K562 (cell line): ENCODE data around the gene BRF1. TPM values are rescaled to one million over a fixed set of nuclear protein-coding genes. Genes with fewer than 3 reads are reported as not detected.

Experiments
- AFF4 ChIP-seq: sonication (generic); formaldehyde crosslinking; IDR thresholded peaks from 2 replicates; pipeline ENCODE4 v1.8.0; 2023; ENCODE audit warnings: mild to moderate bottlenecking, missing genetic modification reagents
- CREM ChIP-seq: IDR thresholded peaks from 2 replicates; pipeline ENCODE4 v1.6.1; 2014; ENCODE audit warnings: antibody characterized with exemption, low read depth
- GABPB1 ChIP-seq: sonication (generic); formaldehyde crosslinking; IDR thresholded peaks from 2 replicates; pipeline ENCODE4 v1.8.0; 2022; ENCODE audit warnings: mild to moderate bottlenecking, missing genetic modification reagents
- MNT ChIP-seq, 2 experiments: fragments of 450-650 bp; conservative IDR thresholded peaks; 2 replicates each; pipeline ENCODE4 v1.6.1; 2017; ENCODE audit warnings: mild to moderate bottlenecking in 2 of 2, moderate library complexity in 2 of 2
- MYBL2 ChIP-seq, 2 experiments: fragments of 450-650 bp in 1 of 2; sonication (generic) in 1 of 2; formaldehyde crosslinking in 1 of 2; IDR thresholded peaks; 2 replicates each; pipeline versions ENCODE4 v1.6.1 to v1.8.1; 2017 to 2022; ENCODE audit warnings: borderline replicate concordance in 1 of 2, inconsistent platforms in 1 of 2, low read depth in 1 of 2, mild to moderate bottlenecking in 1 of 2, missing genetic modification reagents in 1 of 2, moderate library complexity in 1 of 2
- NBN ChIP-seq: fragments of 450-650 bp; IDR thresholded peaks from 2 replicates; pipeline ENCODE4 v1.6.1; 2016; ENCODE audit warnings: low read depth, mild to moderate bottlenecking
- PHTF2 ChIP-seq: fragments of 250-450 bp; sonication (Bioruptor Pico); IDR thresholded peaks from 2 replicates; pipeline ENCODE4 v1.5.0; 2021; ENCODE audit warnings: mild to moderate bottlenecking
- SMARCA4 ChIP-seq: fragments of 450-650 bp; IDR thresholded peaks from 2 replicates; pipeline ENCODE4 v1.6.1; 2016
- SUPT5H ChIP-seq: fragments of 450-650 bp; IDR thresholded peaks from 2 replicates; pipeline ENCODE4 v1.6.1; 2016
- ZBTB17 ChIP-seq: fragments of 450-650 bp; formaldehyde crosslinking; IDR thresholded peaks from 2 replicates; pipeline ENCODE4 v1.4.0; 2020; ENCODE audit warnings: mild to moderate bottlenecking
- ZBTB40 ChIP-seq, 2 experiments: fragments of 450-650 bp in 1 of 2; sonication (generic) in 1 of 2; formaldehyde crosslinking in 1 of 2; IDR thresholded peaks; 2 replicates each; pipeline versions ENCODE4 v1.7.1 to v1.9.0; 2016 to 2022; ENCODE audit warnings: inconsistent platforms in 1 of 2, mild to moderate bottlenecking in 1 of 2, missing genetic modification reagents in 1 of 2
- ZNF830 ChIP-seq: fragments of 250-450 bp; sonication (Bioruptor Pico); IDR thresholded peaks from 2 replicates; pipeline ENCODE4 v1.5.0; 2021; ENCODE audit warnings: mild to moderate bottlenecking
- polyA plus RNA-seq, 8 experiments: library from polyadenylated mRNA; depleted of rRNA in 4 of 8; stranded (reverse) in 5 of 8; unstranded in 3 of 8; fragments of >200 nt; fragmentation: Nextera tagmentation in 2 of 8; fragmentation: Illumina TruSeq in 1 of 8; extraction: Ambion mirVana in 2 of 8; extraction: Trizol in 1 of 8; gene quantifications; 2 replicates each; pipeline versions ENCODE4 v1.2.1 to v1.2.3, GENCODE V29; 2011 to 2014; ENCODE audit warnings: inconsistent platforms in 1 of 8, missing spikeins in 1 of 8
- total RNA-seq, 7 experiments: library from RNA; depleted of rRNA in 6 of 7; stranded (reverse); fragments of >200 nt in 6 of 7; fragmentation: Illumina TruSeq in 2 of 7; extraction: Trizol in 2 of 7; gene quantifications; 2 replicates each; pipeline versions ENCODE4 v1.2.1 to v1.2.3, GENCODE V29; 2011 to 2021; ENCODE audit warnings: low replicate concordance in 1 of 7

BRF1 gene
- total and polyA plus RNA-seq, 9 of the 15 experiments (the other 6 are each of a cell fraction or from before 2014, with no cell fraction given) = 0.14 to 24.6 (median 8.2) TPM

GRCh38 chr14:105301103-105301914, 508 bp upstream of the BRF1 start (continued):
- TF ChIP-seq ZBTB40 (IDR thresholded peaks at IDR 0.05) (peak; percentile 32; the same call in 1 of the 2 replicates), ZBTB40 (CRISPR knock-in tag; IDR thresholded peaks at IDR 0.05) (no peak), MNT (conservative IDR thresholded peaks at IDR 0.05) (peak; percentile 25 to 49; a peak in 1 of 4 replicates), PHTF2 (CRISPR knock-in tag) (no peak), NBN (peak; percentile 39; the same call in 1 of the 2 replicates), SMARCA4 (0 out of 2 replicates have a peak, but pooled peaks have one; percentile 27), SUPT5H (peak; percentile 83), CREM (peak; percentile 23; the same call in 1 of the 2 replicates), AFF4 (CRISPR knock-in tag) (peak; percentile 36; the same call in 1 of the 2 replicates), ZNF830 (CRISPR knock-in tag) (no peak), MYBL2 (IDR thresholded peaks at IDR 0.05; ENCODE audit: low read depth) (no peak), MYBL2 (CRISPR knock-in tag; IDR thresholded peaks at IDR 0.05; ENCODE audit: borderline replicate concordance) (no peak), ZBTB17 (CRISPR knock-in tag) (no peak), GABPB1 (CRISPR knock-in tag) (peak; percentile 48; the same call in 1 of the 2 replicates)
